LNCAP (cell line): ENCODE data around the gene MFNG.

Experiments used
- CTCF ChIP-seq: fragments of 450-650 bp; IDR thresholded peaks from 2 replicates; pipeline ENCODE4 v1.5.1; 2017; ENCODE audit warnings: mild to moderate bottlenecking

The MFNG gene

GRCh38 chr22:37431801-37432707, 54.1 kb downstream of the MFNG start:
- no peak for TF ChIP-seq CTCF

GRCh38 chr22:37431366-37431765, 54.8 kb downstream of the MFNG start:
- no peak for TF ChIP-seq CTCF

- TF ChIP-seq CTCF = no peak
Observed at GRCh38 chr22:37430941-37431340, 55.2 kb downstream of the MFNG start.

- TF ChIP-seq CTCF = peak; percentile 92
Observed at GRCh38 chr22:37428649-37429586, 57.3 kb downstream of the MFNG start.

GRCh38 chr22:37427711-37428635, 58.2 kb downstream of the MFNG start:
- no peak for TF ChIP-seq CTCF

GRCh38 chr22:37427135-37427710, 59.0 kb downstream of the MFNG start, which contains the start of gene ELFN2:
TSS of gene ELFN2 (minus strand) at chr22:37427479. CDS start at chr22:37375534, 51,945 bp downstream.
- TF ChIP-seq CTCF = no peak
